BE2C (cell line): ENCODE measurements around the gene ADAM11.

Experiments
- DNase-seq: peaks from one replicate; pipeline ENCODE4 v3.0.0-alpha.2; 2020
- H3K27me3 ChIP-seq: fragments of 250-450 bp; sonication (Bioruptor Pico); 2 replicates; pipeline ENCODE4 v1.5.1; 2020; ENCODE audit warnings: mild to moderate bottlenecking
- H3K36me3 ChIP-seq: fragments of 250-450 bp; sonication (Bioruptor Pico); 2 replicates; pipeline ENCODE4 v1.5.1; 2020; ENCODE audit warnings: mild to moderate bottlenecking
- H3K4me1 ChIP-seq: fragments of 250-450 bp; sonication (Bioruptor Pico); 2 replicates; pipeline ENCODE4 v1.5.1; 2020
- H3K4me3 ChIP-seq: 2 replicates; pipeline ENCODE4 v1.5.1; 2011; ENCODE audit warnings: low read depth, low read length
- H3K9me3 ChIP-seq: fragments of 250-450 bp; sonication (Bioruptor Pico); 2 replicates; pipeline ENCODE4 v1.5.1; 2020
- CTCF ChIP-seq: IDR thresholded peaks from 2 replicates; pipeline ENCODE4 v1.5.1; 2012; ENCODE audit warnings: mild to moderate bottlenecking, low read depth, low read length

ADAM11 gene

GRCh38 chr17:44772308-44773045 lies 13.7 kb downstream of the ADAM11 start:
- no peak for TF ChIP-seq CTCF
- Histone ChIP-seq H3K4me1 (peaks cover 3% of the 10 kb centered on the region; the same call in 1 of the 2 replicates), H3K9me3 (no peaks in the 10 kb centered on the region)

GRCh38 chr17:44773140-44773539 lies 14.4 kb downstream of the ADAM11 start:
- no peak for TF ChIP-seq CTCF
- DNase-seq, result no peak
- Histone ChIP-seq H3K9me3 (no peaks in the 10 kb centered on the region), H3K36me3 (no peaks in the 10 kb centered on the region), H3K4me3 (no peak overlapping the region), H3K27me3 (peaks cover 4% of the 10 kb centered on the region; the same call in 1 of the 2 replicates), H3K4me1 (peaks cover 3% of the 10 kb centered on the region; the same call in 1 of the 2 replicates)

More at GRCh38 chr17:44772308-44773045, 13.7 kb downstream of the ADAM11 start:
- no peaks in the 10 kb centered on the region for H3K36me3 ChIP-seq
- H3K27me3 ChIP-seq, result peaks cover 4% of the 10 kb centered on the region; the same call in 1 of the 2 replicates
- H3K4me3 ChIP-seq, result no peak overlapping the region
- no peak for DNase-seq

GRCh38 chr17:44774271-44775135 lies 15.7 kb downstream of the ADAM11 start:
- H3K9me3 ChIP-seq, result no peaks in the 10 kb centered on the region
- TF ChIP-seq CTCF, result peak; percentile 99
- peak; percentile 96 for DNase-seq
- peaks cover 3% of the 10 kb centered on the region; the same call in 1 of the 2 replicates for H3K4me1 ChIP-seq
- H3K27me3 ChIP-seq, result peaks cover 4% of the 10 kb centered on the region; the same call in 1 of the 2 replicates
- H3K36me3 ChIP-seq, result no peaks in the 10 kb centered on the region
- peak overlapping the region; percentile 66 for H3K4me3 ChIP-seq

- peaks cover 3% of the 10 kb centered on the region; the same call in 1 of the 2 replicates for H3K4me1 ChIP-seq
- TF ChIP-seq CTCF, result no peak
- no peaks in the 10 kb centered on the region for H3K36me3 ChIP-seq
- DNase-seq, result peak; percentile 100
- H3K4me3 ChIP-seq, result peak overlapping the region; percentile 66
- H3K27me3 ChIP-seq, result peaks cover 4% of the 10 kb centered on the region; the same call in 1 of the 2 replicates
- H3K9me3 ChIP-seq, result no peaks in the 10 kb centered on the region
Measured at GRCh38 chr17:44775136-44775837, 16.5 kb downstream of the ADAM11 start.

GRCh38 chr17:44775838-44776621 lies 17.2 kb downstream of the ADAM11 start:
- no peak for TF ChIP-seq CTCF
- peaks cover 3% of the 10 kb centered on the region; the same call in 1 of the 2 replicates for H3K4me1 ChIP-seq
- H3K36me3 ChIP-seq, result no peaks in the 10 kb centered on the region
- no peak for DNase-seq
- peaks cover 4% of the 10 kb centered on the region; the same call in 1 of the 2 replicates for H3K27me3 ChIP-seq
- H3K4me3 ChIP-seq, result peak overlapping the region; percentile 36
- H3K9me3 ChIP-seq, result no peaks in the 10 kb centered on the region
